Measurements from ENCODE around the gene YRDC. TPM values are rescaled to one million over a fixed set of nuclear protein-coding genes. Genes with fewer than 3 reads are reported as not detected.

YRDC gene
- total and polyA plus RNA-seq, 2 of the 13 experiments (the other 11 are each of a cell fraction or from before 2014, with no cell fraction given) = 27.5 to 29.2 TPM

GRCh38 chr1:37764414-37764825 lies 43.6 kb downstream of the YRDC start (continued):
- TF ChIP-seq ZNF746 (CRISPR knock-in tag; IDR thresholded peaks at IDR 0.05) (peak; percentile 92), PRDM10 (CRISPR knock-in tag; IDR thresholded peaks at IDR 0.05; ENCODE audit: low read depth) (peak; percentile 93), ZFAT (CRISPR knock-in tag; conservative IDR thresholded peaks at IDR 0.05) (peak; percentile 96), ZMYM2 (CRISPR knock-in tag; IDR thresholded peaks at IDR 0.05) (no peak), FOXA1 (IDR thresholded peaks at IDR 0.05) (no peak), FOXA1 (CRISPR knock-in tag; IDR thresholded peaks at IDR 0.05) (peak; percentile 53; the same call in 1 of the 2 replicates), ATF1 (CRISPR knock-in tag; IDR thresholded peaks at IDR 0.05) (no peak), JDP2 (CRISPR knock-in tag; IDR thresholded peaks at IDR 0.05; ENCODE audit: borderline replicate concordance) (peak; percentile 92; the same call in 1 of the 2 replicates), ZNF639 (CRISPR knock-in tag; conservative IDR thresholded peaks at IDR 0.05) (peak; percentile 98), ZMAT3 (CRISPR knock-in tag; conservative IDR thresholded peaks at IDR 0.05) (peak; percentile 99), ATF4 (CRISPR knock-in tag; IDR thresholded peaks at IDR 0.05) (peak in 1 of 2 experiments; percentile 73; a peak in 2 of 4 replicates), ZNF709 (CRISPR knock-in tag; IDR thresholded peaks at IDR 0.05) (peak; percentile 99), SRSF9 (IDR thresholded peaks at IDR 0.05; ENCODE audit: borderline replicate concordance, insufficient read depth, low read depth, low read length, poor library complexity, severe bottlenecking) (no peak), ZNF556 (CRISPR knock-in tag; IDR thresholded peaks at IDR 0.05; ENCODE audit: borderline replicate concordance) (0 out of 2 replicates have a peak, but pooled peaks have one; percentile 41), AFF4 (CRISPR knock-in tag; IDR thresholded peaks at IDR 0.05) (peak; percentile 90), HMG20A (CRISPR knock-in tag; IDR thresholded peaks at IDR 0.05; ENCODE audit: borderline replicate concordance) (peak; percentile 64; the same call in 1 of the 2 replicates), ZNF530 (CRISPR knock-in tag; IDR thresholded peaks at IDR 0.05; ENCODE audit: low read depth) (peak; percentile 98), LBX2 (CRISPR knock-in tag; IDR thresholded peaks at IDR 0.05; ENCODE audit: borderline replicate concordance) (peak; percentile 99; the same call in 1 of the 2 replicates), HNRNPUL1 (IDR thresholded peaks at IDR 0.05; ENCODE audit: low read depth, low read length) (no peak), CC2D1A (CRISPR knock-in tag; IDR thresholded peaks at IDR 0.05) (0 out of 2 replicates have a peak, but pooled peaks have one; percentile 52), ZNF30 (CRISPR knock-in tag; IDR thresholded peaks at IDR 0.05) (peak; percentile 99)

Measured in HepG2 (cell line).